HL-60 (cell line): ENCODE data around the gene WDR20.
"Not testable (repeated sequence)": the region's sequence is repeated elsewhere in the genome, so short reads cannot be mapped to it uniquely, and the experiment has no call there.

Source experiments
- DNase-seq, 2 experiments: peaks; one replicate each; pipeline ENCODE4 v3.0.0-alpha.2; 2010 to 2020; ENCODE audit warnings: low read depth in 1 of 2, low spot score in 1 of 2
- H3K27ac ChIP-seq: fragments of 250-450 bp; sonication (Bioruptor Pico); replicated peaks from 2 replicates; pipeline ENCODE4 v1.5.1; 2020; ENCODE audit warnings: mild to moderate bottlenecking, moderate library complexity
- H3K27me3 ChIP-seq: fragments of 250-450 bp; sonication (Bioruptor Pico); 2 replicates; pipeline ENCODE4 v1.5.1; 2021; ENCODE audit warnings: mild to moderate bottlenecking, moderate library complexity; ENCODE audit not compliant: insufficient read depth, poor library complexity, severe bottlenecking
- H3K4me3 ChIP-seq: replicated peaks from 2 replicates; pipeline ENCODE4 v1.5.1; 2011; ENCODE audit warnings: mild to moderate bottlenecking, control low read depth, low read length; ENCODE audit not compliant: insufficient read depth
- CTCF ChIP-seq: IDR thresholded peaks from one replicate; pipeline ENCODE4 v1.5.1; 2011; ENCODE audit warnings: low read length, control low read depth, inconsistent platforms; ENCODE audit not compliant: insufficient read depth
- GABPA ChIP-seq: IDR thresholded peaks from 2 replicates; pipeline ENCODE4 v1.6.1; 2012; ENCODE audit warnings: low read depth
- POLR2AphosphoS5 ChIP-seq: IDR thresholded peaks from 2 replicates; pipeline ENCODE4 v1.6.1; 2012; ENCODE audit warnings: low read depth
- REST ChIP-seq: IDR thresholded peaks from 2 replicates; pipeline ENCODE4 v1.6.1; 2012; ENCODE audit warnings: low read depth; ENCODE audit not compliant: insufficient replicate concordance
- SPI1 ChIP-seq: IDR thresholded peaks from 2 replicates; pipeline ENCODE4 v1.6.1; 2012; ENCODE audit warnings: low read depth, mild to moderate bottlenecking, borderline replicate concordance

The WDR20 gene

GRCh38 chr14:102131741-102132140 lies 8.0 kb upstream of the WDR20 start:
- Histone ChIP-seq H3K4me3 (no peak overlapping the region), H3K27me3 (no peaks in the 10 kb centered on the region), H3K27ac (no peak overlapping the region)
- TF ChIP-seq REST: no peak
- TF ChIP-seq POLR2AphosphoS5: no peak
- TF ChIP-seq CTCF: no peak
- no peak for TF ChIP-seq SPI1
- no peak for TF ChIP-seq GABPA
- no peak for DNase-seq

- not testable (repeated sequence) for H3K27me3 ChIP-seq, H3K4me3 ChIP-seq, DNase-seq, H3K27ac ChIP-seq
These were observed 5.7 kb upstream of the WDR20 start for GRCh38 chr14:102134021-102134420.

- not testable (repeated sequence) for DNase-seq, H3K27ac ChIP-seq, H3K27me3 ChIP-seq, H3K4me3 ChIP-seq
These were observed 5.0 kb upstream of the WDR20 start for GRCh38 chr14:102134719-102135118.

GRCh38 chr14:102135456-102135855 lies 4.2 kb upstream of the WDR20 start:
- H3K27me3 ChIP-seq, H3K27ac ChIP-seq, DNase-seq, H3K4me3 ChIP-seq: not testable (repeated sequence)

GRCh38 chr14:102138535-102138934 lies 1.2 kb upstream of the WDR20 start:
- no peaks in the 10 kb centered on the region for H3K27me3 ChIP-seq
- no peak for DNase-seq
- H3K4me3 ChIP-seq: peak overlapping the region; percentile 100
- TF ChIP-seq SPI1 (no peak), CTCF (no peak), POLR2AphosphoS5 (no peak), GABPA (no peak), REST (no peak)
- no peak overlapping the region for H3K27ac ChIP-seq

GRCh38 chr14:102138961-102139285 lies 774 bp upstream of the WDR20 start:
- Histone ChIP-seq H3K4me3 (peak overlapping the region; percentile 100), H3K27ac (no peak overlapping the region; the same call in 1 of the 2 replicates), H3K27me3 (no peaks in the 10 kb centered on the region)
- TF ChIP-seq POLR2AphosphoS5 (no peak), GABPA (no peak), SPI1 (no peak), REST (no peak), CTCF (no peak)
- peak in 1 of 2 experiments; percentile 31 for DNase-seq
